Measurements from ENCODE around the gene CEP76.
"Not testable (repeated sequence)": the region's sequence is repeated elsewhere in the genome, so short reads cannot be mapped to it uniquely, and the experiment has no call there.

CEP76 gene

DNA sequence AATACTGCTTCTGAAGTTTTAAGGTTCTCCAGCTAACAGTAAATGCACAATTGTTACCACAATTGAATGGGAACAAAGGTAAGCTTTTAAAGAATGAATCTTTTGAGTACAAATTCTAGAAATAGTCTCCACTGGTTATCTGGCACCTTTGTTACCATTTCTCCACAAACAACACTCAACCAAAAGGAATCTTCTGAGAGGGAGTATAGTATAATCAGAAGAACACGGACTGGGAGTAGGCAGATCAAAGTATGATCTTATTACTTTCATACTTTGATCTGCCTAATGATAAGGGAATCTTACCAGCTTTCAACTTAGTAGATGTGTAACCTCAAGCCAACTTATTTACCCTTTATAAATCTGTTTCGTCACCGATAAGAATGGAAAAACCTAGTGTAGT, 1.4 kb downstream of the CEP76 start:
- DNase-seq: no peak

DNA sequence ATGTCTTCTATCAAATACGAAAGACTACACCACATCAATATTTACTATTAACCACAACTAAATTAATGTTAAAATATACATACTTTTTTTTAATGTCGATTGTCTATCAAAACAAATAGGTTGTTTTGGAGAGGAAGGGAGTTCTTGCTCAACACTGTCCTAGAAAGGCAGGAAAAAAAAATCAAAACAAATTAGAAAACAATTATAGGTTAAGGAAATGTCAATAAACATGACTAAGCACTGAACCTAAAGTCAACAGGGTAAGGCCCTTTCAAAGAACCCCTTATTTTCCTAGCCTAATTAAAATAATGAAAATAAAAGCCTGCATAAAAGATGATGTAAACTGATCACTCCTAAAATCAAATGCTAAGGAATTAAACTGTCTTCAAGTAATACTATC, 2.8 kb downstream of the CEP76 start:
- DNase-seq: peak; percentile 35

DNA sequence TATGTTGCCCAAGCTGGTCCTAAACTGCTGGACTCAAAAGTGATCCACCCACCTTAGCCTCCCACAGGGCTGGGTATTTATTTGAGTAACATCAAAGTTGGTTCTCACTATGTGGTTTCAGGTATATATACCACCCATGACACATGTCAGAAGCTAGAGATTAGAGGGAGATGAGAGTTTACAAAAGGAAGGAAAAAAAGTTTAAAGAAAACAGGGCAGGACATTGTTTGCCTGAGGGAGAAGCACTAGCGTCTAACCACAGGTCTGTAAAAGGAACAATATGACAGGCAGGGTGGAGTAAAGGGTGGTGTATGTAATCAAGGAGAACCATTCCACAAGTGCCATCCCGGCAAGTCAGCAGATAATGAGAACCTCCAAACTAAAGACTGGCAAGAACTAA, 8.5 kb downstream of the CEP76 start:
- DNase-seq: no peak

DNA sequence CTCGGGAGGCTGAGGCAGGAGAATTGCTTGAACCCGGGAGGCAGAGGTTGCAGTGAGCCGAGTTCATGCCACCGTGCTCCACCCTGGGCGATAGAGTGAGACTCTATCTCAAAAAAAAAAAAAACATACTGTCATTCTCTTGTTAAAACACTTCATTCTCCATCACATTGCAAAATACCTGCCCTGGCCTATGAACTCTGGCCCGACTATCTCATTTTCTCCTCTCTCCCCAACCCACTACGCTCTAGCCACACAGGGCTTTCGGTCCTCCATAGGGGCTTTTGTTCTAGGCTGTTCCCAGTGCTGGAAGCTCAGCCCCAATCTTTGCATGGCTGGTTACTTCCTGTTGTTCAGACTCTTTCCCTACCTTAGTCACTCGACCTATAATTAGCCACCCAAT, 10.3 kb downstream of the CEP76 start:
- no peak for DNase-seq

DNA sequence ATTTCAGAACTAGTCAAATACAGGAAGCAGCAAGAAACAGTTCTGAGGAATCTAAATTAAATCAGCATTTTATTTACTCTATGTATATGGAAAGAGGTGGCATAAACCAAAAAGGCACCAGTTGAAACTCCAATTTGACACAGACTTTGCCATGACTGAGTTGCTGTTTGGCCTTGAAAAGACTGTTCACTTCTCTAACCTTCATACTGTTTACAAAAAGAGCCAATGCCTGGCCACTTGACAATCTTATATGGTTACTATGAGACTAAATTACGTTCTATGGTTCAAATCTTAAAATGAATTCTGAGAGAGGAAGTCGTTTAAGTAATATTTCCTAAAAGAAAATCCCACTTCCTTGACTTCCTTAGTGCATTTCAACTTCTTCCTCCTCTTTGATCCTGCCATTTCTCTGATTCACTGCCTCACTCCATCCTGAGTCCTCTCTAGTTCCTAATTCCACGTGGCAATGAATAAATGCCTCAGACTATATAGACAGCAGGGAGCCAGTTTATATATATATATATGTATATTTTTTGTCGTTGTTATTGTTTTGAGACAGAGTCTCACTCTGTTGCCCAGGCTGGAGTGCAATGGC, 13.2 kb downstream of the CEP76 start:
- DNase-seq: no peak

DNA sequence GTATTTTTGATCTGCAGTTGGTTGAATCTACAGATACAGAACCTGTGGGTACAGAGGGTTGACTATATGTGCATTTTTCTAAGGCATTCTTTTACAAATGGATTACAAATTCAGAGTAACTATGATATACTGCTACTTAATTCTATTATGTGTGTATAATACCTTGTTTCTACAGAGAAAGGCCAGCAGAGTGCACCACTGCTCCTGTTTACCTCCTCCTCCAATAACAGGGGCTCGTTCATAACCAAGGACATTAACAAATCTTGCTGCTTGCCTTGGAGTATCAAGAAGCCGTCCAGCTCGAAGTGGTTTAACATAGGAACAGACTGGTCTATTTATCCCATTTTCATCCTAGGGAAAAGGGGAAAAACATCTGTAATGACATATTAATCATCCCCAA, 16.4 kb downstream of the CEP76 start:
- no peak for DNase-seq

DNA sequence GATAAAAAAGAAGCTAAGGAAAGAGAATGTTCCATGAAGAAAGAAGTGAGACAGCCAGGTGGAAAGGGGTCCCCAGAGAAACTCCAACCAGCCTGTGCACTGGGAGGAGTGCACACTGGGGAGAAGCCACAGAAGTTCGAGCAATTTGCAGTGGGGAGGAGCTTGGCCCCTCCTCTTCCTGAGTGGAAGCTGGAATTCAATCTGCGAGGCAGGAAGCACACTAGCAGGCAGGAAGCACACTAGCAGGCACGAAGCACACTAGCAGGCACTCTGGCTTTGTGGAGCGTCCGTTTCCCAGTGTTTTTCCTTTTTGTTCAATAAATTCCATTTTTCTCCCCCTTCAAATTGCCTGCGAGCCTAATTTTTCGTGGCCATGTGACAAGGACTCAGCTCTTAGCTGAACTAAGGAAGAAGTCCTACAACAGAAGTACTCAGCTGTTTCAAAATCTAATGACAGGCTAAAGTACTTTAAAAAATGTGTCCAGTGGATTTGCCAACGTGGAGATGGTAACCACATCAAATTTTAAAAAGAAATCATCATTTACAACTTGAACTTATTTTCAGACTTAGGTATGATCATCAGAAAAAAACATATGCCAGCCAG, 23.2 kb downstream of the CEP76 start:
- DNase-seq: no peak

DNA sequence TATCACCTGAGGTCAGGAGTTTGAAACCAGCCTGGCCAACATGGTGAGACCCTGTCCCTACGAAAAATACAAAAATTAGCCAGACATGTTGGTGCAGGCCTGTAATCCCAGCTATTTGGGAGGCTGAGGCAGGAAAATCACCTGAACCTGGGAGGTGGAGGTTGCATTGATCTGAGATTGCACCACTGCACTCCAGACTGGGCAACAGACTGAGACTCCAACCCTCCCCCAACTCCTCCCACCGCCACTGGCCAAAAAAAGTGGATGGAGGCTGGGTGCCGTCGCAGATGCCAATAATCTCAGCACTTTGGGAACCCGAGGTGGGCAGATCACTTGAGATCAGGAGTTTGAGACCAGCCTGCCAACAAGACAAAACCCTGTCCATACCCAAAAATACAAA, 34.5 kb downstream of the CEP76 start:
- DNase-seq: no peak

DNA sequence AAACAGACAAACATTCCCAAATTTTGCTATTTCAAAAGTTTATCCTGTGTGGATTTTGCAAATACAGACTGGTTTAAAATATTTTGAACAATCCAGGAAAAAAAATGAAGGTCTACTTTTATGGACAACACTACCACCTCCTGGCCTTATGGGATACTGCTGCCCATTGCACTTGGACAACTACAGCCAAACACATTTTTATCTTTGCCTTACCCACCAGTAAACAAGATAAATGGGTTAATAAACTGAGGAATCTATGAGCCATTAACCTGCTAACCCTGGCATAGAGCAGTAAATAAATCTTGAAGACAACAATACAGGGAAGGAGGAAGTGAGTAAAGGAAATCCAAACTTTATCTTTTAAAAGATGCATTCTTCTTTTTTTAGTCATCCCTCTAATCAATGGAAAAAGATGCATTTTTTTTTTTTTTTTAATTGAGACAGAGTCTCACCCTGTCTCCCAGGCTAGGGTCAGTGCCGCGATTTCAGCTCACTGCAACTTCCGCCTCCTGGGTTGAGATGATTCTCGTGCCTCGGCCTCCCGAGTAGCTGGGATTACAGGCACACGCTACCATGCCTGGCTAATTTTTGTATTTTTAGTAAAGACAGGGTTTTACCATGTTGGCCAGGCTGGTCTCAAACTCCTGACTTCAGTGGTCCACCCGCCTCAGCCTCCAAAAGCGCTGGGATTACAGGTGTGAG, 42.5 kb downstream of the CEP76 start:
- peak; percentile 6 for DNase-seq

DNA sequence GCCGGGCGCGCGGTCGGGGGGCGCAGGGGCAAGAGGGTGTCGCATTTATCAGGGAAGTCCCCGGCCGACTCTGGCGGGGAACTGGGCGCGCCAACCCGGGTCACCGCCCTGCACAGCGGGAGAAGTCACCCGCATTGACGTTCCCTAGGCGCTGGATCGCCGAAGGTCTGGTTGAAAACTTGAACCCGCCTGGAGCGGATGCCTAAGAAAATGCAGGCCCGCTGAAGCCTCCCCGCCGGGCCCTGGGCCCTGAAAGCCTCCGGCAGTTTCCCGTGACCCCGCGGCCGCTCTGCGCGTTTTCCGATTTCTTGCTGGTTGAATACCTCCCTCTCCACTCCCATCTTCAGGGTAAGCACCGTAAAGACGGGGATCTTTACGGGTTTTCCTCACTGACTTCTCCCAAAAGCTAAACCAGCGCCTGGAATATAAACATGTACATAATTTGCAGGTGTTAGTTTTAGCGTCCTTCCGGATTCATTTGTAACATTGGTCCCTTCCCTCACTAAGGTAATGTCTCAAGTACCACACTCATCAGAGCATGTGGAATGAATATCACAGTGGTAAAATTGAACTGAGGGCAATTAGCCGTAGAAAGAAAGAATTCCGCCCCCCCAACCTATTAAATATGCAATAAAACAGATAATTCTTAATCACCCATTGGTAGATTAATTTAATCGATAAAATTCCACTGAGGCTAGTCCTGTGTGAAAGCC, 43.9 kb downstream of the CEP76 start:
- DNase-seq: peak; percentile 16

DNA sequence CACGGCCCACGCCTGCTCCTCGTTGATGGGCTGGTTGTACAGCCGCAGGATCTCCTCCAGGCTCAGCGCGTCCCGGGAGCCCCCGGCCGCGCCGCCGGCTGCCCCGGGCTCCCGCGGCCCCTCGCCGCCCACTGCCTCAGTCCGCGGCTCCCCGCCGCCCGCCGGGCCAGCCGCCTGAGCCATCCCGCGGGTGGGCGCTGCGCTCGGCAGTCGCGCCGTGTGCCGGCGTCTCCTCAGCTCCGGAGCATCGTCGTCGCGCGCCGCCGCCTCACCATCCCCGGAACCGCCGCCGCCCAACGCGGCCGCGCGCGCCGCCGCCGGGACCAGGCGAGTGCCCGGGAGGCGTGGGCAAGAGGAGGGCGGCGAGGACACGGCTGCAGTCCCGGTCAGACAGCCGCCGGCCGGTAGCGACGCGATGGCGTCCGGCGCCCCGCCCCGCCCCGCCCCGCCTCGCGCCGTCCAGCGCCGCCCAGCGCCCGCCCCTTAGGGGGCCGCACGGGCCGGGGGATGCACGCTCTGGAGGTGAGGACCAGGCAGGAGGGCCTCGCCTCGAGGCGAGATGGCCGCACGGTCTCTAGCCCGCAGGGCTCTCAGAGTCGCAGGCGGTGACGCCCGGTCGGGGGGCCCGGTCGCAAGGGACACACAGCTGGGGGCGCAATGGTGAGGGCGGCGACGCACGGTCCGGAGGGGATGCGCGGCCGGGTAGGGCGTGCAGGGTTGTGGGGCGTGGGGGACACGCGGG, 44.7 kb downstream of the CEP76 start, which contains the start of gene SPIRE1:
Gene SPIRE1 (minus strand): TSS at position 424 of the 742 bp plus-strand sequence. CDS start 241 bp downstream, at position 183.
- DNase-seq: peak; percentile 72

DNA sequence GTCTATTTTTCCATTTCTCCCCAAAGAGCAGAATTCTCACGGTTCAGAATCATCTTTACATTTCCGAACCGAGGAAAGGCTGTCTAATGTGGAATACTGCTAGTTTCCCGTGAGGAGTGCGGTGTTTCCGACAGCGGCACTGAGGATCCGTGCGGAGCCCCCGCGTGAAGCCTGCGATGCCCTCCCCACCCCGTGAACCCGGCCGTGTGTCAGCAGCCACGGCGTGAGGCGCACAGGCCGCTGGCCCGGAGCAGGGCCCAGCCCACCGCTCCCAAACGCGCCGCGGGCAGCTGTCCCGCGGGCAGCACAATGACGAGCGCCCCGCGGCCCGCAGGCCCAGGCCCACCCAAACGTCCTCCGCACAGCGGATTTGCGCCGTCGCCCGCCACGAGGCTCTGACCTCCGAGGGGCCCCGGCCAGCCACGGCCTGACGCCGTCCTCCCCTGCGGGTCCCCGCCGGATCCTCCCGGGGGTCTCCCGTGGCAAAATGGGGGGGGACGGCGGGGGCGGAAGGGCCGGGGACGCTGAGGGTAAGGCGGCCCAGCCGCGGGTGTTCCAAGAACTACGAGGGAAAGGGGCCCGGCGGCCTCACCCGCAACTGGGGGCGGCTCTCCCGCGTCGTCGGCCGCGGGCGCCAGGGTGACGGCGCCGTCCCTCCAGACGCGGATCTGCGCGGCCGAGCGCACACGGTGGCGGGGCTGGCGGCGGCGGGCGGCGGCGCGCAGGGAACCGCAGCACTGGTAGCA, 45.4 kb downstream of the CEP76 start:
- no peak for DNase-seq

DNA sequence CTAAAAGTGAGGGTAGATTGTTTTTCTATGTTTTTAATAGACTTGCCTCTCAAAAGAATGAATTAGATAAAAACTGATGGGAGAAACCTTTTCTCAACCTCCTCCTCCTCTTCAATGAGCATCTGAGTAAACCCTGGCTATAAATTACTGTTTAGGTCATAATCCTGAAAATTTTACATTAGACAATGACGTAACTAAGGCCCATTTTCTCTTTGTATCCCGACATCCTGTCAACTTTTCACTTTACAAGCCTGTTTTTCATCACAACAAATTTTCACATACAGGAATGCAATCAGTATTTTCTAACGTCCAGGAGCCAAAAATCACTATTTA, 46.0 kb downstream of the CEP76 start:
- DNase-seq: no peak

DNA sequence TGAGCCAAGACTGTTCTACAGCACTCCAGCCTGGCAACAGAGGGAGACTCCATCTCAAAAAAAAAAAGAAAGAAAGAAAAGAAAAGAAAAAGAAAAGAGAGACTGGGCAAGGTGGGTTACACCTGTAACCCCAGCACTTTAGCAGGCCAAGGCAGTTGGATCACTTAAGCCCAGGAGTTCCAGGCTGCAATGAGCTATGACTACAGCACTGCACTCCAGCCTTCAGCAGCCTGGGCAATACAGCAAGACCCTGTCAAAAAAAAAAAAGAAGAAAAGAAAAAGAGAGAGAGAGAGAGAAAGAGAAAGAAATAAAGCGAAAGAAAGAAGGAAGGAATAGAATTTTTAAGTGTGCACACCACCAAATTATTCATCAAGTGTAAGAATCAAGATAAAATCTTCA, 47.6 kb downstream of the CEP76 start:
- DNase-seq: no peak

DNA sequence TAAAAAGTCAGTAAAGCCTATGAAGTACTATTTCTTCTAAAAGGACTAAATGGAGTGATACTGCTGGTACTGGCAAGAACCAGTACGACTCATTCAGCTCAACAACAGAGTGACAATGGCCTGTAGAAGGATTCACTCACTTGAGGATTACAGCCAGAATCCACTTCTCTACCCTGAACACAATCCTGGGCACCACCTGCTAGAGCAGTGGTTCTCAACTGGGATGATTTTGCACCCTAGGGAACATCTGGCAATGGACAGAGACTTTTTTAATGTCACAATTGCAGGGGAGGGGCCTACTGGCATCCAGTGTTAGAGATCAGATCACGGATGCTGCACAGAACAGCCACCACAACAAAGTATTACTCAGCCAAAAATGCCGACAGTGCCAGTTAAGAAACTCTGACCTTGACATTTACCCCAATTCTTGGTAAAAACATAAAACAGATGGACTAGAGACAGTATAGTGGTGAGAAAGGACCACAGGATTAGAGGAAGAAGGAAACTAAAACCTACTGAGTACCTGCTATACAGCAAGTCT, 49.6 kb downstream of the CEP76 start:
- no peak for DNase-seq

DNA sequence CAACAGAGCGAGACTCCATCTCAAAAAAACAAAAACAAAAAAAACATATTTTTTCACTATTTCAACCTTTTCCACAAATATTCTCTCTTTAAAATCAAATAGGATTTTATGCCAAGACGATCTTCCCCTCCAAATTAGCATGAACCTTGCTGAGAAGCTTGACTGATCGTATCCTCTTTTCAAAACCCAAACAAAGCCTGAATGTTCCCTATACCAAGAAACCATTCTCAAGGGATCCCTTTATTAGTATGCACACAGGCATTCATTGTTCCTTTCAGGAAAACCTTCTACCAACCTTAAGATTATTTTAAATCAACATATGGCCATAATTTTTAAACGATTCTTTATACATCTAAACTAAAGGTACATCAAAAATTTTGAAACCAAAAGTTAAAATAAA, 50.9 kb downstream of the CEP76 start:
- DNase-seq: no peak

DNA sequence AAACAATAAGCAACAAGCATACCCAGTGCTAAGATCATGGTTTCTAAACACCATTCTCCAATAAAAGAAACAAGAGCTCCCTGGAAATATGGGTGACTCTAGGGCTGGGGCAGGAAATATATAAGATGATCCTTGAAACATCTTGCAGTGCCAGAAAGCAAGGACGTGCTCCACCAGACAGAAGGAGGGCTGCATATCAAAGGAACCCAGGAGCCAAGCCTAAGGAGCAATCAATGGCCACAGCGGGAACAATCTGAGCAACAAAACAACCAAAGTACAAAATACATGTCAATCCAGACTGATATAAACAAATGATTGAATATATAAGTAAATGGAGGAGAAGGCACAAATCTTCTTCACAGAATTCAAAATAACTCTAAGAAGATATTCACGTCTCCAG, 54.8 kb downstream of the CEP76 start:
- DNase-seq: no peak

DNA sequence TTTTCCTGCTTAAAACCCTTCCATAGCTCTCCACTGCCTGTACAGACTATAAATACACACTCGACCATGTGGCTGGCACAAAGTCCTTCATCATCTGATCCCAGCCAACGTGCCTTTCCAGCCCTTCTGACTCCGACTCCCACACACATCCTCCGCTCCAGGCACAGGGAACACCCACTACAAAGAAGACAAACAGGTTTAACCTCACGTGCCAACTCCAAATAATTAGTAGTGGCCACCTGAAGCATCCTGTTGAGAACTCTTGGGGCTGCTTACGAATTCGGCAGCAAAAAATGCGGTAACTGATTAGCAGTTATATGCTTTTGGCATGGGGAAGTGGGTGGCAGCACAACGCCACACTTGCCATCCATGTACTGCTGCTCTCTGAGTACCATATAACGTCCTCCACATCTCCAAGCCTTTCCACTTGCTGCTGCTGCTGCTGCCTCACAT, 56.7 kb downstream of the CEP76 start:
- peak; percentile 20 for DNase-seq

DNA sequence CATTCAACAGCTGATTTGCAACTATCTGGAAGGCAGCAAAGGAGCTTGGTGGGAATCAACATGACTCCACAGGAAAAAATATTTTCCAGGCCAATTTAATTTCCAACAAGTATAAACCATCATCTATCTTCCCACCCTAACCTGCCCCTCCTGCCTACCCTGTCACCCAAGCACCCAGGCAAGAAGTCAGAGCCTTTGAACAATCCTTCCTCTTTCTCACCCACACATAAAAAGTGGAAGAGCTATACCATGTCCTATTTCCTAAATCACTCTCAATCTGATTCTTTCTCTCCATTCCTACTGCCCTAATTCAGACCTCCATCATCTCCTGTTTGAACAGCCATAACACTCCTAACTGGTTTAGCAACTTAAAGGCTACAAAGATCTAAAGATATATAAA, 57.3 kb downstream of the CEP76 start:
- DNase-seq: no peak

DNA sequence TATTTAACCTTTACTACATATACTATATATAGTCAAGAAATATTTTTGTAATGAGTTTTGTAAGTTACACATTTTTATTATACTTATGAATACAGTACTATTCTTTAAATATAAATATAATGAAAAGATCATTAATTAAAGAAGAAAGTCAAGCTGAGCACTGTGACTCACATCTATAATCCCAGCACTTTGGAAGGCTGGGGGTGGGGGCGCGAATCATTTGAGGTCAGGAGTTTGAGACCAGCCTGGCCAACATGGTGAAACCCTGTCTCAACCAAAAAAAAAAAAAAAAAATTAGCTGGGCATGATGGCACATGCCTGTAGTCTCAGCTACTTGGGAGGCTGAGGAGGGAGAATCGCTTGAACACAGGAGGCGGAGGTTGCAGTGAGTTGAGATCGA, 58.8 kb downstream of the CEP76 start:
- DNase-seq: not testable (repeated sequence)

DNA sequence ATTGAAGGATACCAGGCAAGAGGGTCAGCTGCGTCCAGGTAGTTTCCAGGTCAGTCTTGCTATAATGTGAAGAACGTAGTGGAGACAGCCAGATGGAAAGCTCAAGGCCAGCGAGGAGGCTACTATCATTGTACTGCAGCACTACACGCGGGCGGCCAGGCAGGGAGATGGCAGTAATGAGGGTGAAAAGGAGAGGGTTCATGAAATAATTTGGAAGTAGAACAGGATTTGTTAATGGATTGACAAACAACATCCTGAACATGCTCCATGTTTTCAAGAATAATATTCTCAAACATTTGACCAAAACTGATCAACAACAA, 61.7 kb downstream of the CEP76 start:
- DNase-seq: no peak

Measured in NCI-H774 (cell line).